GM19238 (cell line): ENCODE data around the gene LEPROT.

Experiments
- DNase-seq: peaks from one replicate; pipeline ENCODE4 v3.0.0; 2011; ENCODE audit warnings: low spot score; ENCODE audit not compliant: insufficient read length

LEPROT gene

DNA sequence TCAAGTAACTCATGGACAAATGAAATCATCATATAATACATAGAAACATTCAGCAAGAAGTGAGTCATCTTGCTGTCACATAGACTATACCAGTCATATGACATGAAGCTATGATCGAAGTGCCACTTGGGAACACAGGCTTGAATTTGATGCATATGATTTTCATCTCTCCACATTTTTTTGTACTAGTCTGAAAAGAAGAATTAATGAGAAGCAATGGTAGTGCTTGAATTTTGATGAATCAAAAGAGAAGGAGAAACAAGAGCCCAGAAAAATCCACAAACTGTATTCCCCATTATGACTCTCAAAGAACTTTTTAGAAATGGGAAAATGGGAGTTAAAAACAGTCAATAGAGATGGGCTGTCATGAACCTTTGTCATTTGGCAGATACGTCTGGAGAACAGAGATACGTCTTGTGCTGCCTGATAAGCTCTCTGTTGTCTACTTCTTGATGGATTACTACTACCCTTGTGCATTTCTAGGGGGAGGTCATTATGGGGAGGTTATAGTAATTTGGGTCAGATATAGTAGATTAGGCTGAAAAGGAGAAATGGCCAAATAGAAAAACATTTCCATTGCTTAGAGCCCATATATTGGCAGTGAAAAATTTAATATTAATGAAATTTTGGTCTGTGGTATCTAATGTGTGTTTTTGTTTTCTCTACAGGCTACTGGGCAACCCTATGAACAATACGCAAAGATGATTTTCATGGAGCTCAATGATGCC lies 8.0 kb upstream of the LEPROT start:
- DNase-seq = no peak

DNA sequence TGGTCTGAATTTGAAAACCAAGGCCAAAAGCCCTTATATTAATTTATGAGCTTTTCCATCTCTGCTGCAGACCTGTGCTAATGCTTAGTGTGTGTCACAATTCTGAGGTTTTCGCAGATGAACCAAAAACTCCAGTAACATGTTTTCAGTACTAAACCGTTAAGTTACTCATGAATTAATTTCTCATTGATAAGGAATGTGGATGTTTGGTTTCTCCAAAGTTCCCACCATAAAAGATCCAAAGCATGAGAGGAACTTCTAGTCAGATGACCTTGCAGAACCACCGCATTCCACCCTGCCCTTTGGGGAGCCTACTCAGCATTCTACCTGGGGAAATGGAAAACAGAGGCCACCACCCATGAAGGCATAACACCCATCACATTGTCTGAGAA lies 7.5 kb upstream of the LEPROT start:
- DNase-seq = no peak

DNA sequence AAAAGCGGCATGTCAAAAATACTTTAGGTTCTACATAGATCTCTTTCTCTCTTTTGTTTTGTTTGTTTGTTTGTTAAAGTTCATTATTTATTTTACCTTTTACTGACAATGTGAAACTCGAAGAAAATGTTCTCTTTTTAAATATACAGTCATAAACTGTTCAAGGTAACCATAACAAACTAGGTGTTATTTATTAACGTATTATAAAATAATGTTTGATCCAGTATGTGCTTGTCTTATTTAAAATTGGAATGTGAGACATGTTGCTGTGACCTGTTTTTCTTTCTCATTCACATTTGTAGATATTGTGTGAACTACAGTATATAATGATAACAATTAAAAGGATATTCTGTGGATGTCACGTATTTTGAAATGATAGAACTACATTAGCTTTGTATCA lies 5.9 kb upstream of the LEPROT start:
- DNase-seq = no peak

DNA sequence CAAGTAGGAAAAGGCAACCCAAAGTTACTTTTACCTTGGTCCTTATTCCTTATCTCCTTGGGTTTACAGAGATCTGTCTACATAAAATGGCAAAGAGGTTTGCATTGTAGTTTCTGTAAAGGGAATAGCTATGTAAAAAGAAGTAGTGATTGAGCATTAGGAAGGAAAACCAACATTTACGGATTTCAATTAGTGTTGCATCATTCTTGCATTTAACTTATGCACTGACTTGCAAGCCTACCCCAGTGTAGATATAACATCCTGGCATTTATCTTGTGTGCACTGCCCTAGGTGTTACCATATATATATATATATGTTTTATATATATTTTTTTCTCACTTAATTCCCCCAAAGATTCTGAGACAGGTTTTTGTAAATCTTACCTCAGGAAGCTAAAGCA lies 3.7 kb upstream of the LEPROT start:
- no peak for DNase-seq

DNA sequence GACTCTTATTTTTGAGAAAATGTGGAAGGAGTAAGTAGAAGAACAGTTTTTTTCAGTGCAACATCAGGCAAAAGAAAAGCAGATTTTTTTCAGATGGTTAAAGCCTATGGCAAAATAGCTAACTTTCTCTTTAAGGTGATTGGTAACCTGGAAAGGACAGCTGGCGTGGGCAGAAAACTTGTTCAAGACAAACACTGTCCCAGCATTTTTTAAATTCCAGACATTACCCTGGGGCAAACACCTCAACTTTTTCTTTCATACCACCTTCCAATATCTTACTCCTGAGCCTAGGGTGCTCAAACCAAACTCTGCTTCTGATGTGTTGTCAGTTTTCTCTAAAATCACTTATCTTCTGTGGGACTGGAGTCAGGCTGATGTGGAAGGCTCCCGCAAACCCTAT lies 2.7 kb upstream of the LEPROT start:
- DNase-seq = no peak

DNA sequence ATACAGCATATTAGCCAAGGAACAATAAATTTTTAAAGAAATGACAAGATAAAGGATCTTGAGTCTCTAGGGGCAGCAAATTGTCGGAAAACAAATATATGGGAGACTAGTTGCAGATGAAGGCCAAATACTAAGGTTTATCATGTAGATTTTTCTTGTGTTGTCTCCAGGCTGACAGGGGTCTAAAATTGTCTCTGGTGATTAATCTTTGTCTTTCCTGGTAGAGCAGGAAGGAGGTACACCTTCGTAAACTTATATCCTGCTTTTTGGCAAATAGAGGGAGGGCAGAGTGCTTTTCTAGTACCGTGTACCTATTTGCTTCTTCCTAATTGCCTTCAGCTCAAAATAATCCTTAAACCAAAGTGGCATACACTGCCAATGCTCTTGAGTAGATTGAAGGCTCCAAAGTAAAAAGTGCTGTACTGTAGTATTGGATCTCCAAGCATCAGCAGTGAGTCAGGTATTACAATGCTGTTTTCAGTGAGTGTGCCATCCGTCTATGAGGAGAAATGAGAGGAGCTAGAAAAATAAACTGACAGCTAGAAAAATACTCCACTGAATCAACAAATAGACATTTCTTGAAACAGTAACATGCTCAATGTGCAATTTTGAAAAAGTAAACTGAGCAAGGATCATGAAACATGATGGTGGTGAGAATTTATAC lies 1.8 kb upstream of the LEPROT start:
- no peak for DNase-seq

DNA sequence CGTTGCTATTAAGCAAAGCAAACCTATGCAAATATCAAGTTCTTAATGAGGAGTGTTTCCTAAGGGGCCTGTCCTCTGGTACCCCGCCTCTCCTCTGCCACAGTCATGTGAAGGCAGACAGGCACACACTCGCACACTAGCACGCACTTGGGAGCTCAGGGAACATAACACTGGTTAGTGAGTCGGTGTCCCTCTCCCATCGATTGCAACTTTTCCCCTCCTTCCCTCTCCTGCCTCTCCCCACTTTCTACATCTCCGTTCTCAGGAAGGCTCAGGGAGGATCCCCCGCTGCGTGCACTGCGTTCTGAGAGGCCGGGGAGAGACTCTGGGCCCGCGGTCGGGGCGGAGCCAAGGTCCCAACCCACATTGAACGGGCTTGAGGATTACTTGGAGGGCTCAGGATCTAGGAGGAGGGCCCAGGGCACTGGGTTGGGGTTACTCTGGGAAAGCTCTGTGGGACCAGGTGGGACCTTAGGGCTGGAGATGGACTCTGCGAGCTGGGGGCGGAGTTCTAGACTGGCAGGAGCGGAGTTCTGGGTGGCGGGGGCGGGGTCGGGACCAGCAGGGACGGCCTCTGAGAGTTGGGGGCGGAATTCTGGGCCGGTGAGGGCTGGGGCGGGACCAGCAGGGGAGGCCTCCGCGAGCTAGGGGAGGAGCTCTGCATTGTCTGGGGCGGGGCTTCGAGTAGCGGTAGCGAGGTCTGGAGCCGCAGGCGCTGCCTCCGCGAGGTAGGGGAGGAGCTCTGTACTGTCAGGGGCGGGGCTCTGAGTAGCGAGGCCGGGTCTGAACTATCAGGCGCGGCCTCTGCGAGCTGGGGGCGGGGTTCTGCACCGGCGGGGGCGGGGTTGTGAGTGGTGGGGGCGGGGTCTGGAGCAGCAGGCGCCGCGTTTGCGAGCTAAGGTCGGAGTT lies 533 bp upstream of the LEPROT start:
- DNase-seq = peak; percentile 83

DNA sequence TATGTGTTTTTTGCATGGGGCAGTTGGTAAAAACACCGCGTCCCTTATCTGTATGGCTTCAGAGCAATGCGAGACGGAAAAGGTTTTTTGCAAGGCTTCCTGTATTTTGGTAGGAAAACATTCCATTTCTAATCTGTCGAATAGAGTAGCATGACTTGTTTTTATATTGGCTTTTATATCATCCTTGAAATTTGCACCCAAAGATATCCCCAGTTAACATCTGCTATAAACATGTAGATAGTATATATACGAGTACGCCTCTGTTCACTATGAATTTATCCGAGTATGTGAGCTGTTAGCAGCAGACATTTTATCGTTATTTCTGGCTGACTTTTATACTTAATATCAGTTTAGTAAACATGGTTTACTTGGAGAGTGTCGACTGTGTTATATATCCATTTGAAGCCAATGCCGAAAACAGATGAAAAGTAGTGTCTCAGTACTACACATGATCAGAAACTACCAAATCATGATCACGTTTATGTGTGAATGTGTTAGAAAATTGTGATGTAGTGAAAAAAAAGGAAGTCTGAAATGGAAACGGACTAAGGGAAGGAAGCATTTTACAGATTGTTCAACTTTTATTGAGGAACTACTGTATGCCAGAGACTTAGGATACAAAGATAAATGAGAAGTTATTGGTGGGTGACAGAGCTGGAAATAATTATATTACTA lies 1.0 kb downstream of the LEPROT start:
- DNase-seq = no peak

DNA sequence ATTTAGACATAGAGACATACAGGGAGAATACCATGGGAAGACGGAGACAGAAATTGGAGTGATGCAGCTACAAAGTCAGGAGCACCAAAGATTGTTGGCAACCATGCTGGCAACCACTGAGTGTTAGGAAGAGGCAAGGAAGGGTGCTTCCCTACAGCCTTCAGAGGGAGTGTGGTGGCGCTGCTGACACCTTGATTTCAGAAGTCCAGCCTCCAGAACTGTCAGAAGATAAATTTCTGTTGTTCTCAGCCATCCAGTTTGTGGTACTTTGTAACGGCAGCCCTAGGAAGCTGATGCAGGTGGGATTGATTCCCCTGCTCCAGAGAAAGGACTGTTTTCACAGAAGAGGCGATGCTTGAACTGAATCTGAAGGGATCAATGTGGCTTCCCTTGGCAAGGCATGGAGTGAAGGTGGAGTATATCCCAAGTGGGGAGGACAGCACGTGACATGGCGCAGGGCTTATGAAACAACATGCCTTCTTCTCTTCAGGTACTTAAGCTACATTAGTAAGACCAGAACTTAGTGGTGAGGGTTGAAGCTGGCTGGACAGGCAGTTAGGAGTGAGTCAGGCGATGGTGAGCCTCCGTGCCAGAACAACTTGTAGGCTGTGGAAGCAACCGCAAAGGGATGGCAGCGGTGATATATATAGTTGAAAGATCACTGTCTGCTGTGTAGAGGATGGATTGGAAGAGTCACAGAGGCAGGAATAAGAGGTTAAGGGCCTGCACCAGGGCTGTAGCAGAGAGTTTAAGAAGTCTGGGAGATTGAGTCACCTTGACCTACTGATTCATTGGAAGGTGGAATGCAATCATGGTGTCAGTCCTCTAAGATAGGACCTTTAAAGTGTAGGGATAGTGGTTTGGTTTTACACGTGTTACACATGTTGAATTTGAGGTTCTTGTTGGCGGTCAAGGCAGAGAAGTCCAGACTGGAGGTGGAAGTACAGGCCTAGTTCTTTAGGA lies 2.1 kb downstream of the LEPROT start:
- DNase-seq = no peak

DNA sequence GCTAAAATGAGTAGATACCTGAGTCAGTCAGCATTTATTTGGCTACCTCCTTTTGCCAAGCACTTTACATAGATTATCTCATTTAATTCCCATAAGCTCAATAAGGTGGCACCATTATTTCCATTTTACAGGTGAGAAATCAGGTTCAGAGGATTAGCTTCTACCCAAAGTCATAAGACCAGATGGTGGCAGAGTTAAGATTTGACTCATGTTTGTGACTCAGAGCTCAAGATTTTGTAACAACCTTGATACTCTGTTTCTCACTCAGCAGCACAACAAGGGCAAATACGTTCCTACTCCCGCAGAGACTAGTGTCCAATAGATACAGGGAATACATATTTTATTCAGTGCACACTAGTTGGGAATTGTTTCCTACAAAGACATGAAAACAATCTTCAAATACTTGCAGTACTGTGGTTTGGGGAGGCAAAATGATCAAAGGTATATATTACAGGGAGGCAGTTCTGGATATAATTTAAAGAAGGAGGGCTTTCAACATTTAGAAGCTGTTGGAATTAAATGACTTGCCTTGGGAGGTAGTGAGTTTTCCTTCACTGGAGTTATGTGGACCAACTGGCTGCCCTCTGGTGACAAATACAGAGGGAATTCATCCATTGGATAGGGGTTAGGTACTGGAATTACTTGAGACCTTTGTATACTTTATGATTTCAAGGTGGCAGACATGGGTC lies 3.6 kb downstream of the LEPROT start:
- DNase-seq = no peak

DNA sequence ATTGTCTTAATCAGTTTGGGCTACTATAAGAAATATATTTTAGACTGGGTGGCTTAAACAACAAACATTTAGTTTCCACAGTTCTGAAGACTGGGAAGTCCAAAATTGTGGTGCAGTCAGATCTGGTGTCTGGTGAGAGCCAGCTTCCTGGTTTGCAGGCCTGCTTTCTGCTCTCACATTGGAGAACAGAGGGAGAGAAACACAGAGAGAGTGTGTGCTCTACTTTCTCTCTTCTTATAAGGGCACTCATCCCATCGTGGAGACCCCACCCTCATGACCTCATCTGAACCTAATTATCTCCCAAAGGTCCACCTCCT lies 4.1 kb downstream of the LEPROT start:
- DNase-seq = no peak

DNA sequence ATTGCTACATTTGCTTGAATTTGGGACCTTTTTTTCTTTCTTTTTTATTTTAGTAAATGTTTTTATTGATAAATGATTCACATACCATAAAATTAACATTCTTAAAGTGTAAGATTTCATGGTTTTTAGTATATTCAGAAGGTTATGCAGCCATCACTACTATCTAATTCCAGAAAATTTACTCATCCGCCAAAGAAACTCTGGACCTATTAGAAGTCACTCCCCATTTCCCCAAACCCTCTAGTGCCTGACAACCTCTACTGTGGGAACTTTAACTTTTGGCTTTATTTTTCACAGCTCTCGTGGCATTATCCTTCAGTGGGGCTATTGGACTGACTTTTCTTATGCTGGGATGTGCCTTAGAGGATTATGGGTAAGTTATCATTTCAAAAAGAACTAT lies 4.5 kb downstream of the LEPROT start:
- no peak for DNase-seq

DNA sequence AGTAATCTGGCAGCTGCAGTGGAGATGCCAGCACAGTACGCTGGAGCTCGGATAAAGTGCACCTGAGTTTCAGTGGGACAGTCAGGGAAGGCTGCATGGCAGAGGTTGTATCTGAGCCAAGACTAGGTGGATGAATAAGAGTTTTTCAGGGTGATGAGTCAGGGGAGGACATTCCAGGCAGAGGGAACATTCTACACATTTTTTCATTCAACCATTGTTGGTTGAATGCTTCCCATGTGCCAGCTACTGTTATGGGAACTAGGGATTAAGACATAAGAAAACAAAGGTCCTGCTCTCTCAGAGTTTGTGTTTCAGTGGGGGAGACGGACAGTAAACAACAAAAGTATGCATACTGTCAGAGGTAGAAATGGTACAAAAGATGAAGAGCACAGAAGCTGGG lies 5.2 kb downstream of the LEPROT start:
- DNase-seq = no peak

DNA sequence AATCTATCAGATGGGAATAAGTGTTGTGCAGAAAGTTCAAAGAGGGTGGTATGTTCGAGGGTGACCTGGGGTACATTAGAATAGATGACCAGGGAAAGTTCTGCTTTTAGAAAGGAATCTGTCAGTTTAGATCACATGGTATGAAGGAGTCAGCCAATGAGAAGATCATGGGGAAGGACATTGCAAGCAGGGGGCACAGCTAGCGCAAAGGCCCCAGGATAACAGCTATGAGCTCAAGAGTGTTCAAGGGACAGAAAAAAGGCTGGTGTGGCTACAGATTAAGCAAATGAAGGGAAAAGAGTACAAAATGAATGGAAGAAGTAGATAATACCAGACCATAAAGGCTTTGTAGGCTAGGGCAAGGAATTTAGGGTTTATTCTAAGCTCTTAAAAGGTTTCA lies 8.6 kb downstream of the LEPROT start:
- no peak for DNase-seq

DNA sequence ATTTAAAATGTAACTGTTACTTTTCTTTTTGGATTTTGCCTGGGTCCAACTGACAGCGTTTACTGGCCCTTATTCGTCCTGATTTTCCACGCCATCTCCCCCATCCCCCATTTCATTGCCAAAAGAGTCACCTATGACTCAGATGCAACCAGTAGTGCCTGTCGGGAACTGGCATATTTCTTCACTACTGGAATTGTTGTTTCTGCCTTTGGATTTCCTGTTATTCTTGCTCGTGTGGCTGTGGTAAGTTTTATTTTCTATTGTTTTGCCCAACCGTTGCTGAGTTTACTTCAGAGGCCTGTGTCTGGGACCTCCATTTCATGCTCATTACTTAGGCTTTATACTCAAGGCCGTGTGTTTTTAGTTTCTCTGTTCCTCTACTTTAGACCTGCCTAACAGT lies 9.3 kb downstream of the LEPROT start:
- no peak for DNase-seq

DNA sequence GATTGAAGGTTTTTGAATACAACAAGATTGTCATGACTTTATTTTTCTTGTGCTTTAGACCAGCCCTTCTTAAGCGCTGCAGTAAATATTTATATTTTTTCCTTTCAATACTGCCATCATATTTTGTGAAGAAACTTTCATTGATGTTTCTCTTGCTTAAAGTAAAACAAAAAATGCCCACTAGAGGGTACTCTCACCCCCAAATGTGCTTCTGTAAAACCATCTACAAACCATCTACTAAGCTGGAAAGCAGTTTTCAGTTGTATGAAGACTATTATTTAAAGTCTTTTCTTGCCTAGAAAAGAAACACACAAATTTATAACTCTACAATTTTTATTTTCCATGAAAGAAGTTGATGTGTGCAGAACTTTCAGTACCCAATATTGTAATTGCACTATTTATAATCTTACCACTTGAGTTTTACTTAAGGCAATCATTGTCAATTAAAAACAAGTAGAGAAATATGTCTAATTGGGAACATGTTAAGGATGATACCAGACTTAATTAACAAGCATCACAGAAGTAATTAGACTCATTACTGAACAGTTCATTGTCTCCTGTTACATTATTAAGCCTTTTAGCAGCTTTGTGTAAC lies 10.7 kb downstream of the LEPROT start:
- DNase-seq = no peak

DNA sequence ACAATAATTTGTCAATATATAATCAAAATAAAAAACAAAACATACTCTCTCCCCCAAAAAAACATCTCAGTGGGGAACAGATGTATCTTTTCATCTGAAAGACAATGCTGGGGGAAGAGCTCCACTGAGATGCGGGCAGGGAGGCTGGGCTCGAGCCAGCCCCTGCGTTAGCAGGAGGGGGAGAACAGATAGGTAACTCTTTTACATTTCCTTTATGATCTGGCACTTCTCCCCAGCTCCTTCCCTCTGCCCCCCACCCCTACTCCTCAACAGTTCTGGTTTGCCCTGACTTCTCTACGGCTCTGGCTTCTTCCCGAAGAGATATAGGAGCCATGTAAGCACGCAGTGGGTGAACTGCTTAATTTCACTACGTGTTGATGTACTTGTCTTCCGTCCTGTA lies 12.4 kb downstream of the LEPROT start:
- DNase-seq = no peak

DNA sequence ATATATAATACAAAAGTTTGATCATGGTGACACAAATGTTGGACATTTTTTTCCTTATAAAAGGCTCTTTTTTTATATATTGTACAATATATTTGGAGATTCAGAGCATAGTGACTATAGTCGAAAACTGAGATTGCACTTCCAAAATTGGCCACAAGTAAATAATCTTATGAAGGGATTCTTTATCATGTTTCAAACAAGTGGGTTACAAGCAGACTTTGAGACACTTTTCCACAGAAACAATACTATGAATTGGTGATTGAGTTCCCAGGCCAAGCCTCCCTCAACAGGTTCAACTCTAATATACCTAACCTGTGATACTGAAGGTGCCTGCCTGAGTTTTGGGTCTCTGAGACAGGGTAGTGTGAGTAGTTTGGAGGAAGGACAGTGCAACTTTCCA lies 13.8 kb downstream of the LEPROT start:
- DNase-seq = no peak

DNA sequence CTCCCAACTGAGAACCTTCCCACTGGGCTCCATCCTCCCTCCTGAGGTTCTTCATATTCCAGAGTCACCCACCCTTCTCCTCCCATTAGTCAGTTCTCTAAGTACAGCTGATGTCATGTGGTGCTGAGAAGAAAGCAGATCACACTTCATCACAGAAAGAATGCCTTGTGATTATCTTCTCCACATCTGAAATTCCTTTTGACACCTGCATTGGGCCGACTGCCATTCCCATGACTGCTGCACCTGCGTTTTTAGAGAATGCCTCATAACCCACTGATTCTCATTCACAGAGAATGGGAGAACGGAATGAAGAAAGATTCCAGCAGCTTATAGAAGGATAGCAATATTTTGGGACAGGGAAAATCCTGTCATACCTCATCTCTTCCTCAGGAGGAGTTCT lies 14.3 kb downstream of the LEPROT start:
- no peak for DNase-seq

DNA sequence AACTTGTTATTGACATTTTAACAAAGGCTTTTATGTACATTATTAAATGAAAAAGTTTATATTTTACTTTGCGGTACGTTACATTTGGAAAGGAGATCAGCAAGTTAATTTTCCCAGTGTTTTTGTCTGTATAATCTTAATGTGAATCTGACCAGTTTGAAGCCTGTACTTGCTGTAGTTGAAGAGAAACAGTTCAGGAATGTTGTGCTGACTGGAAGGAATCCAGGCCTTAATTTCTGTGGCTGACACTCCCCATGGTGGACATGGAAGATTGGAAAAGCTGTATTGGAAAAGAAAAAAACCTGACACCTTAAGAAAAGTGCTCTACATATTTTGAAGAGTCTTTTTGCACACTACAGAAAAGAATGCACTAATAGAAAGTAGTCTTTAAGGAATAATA lies 15.5 kb downstream of the LEPROT start:
- no peak for DNase-seq
